Activated naive CD4-positive, alpha-beta T cell treated with anti-CD3 and anti-CD28 coated beads, Interleukin-2, amount 50 U/mL, for 24 hours (primary cell): ENCODE measurements around the gene ACOT4.
A peak's percentile ranks its signal among the peaks of the same experiment; 100 is the strongest.
"Not testable (repeated sequence)": the region's sequence is repeated elsewhere in the genome, so short reads cannot be mapped to it uniquely, and the experiment has no call there.

Experiments
- H3K27ac Mint-ChIP-seq: one replicate; pipeline ENCODE4 v1.8.0; 2021; ENCODE audit warnings: mild to moderate bottlenecking, mixed read lengths
- H3K27me3 Mint-ChIP-seq: one replicate; pipeline ENCODE4 v1.8.0; 2021; ENCODE audit warnings: mixed read lengths
- H3K36me3 Mint-ChIP-seq: one replicate; pipeline ENCODE4 v1.8.0; 2021; ENCODE audit warnings: mixed read lengths
- H3K4me1 Mint-ChIP-seq: one replicate; pipeline ENCODE4 v1.8.0; 2021; ENCODE audit warnings: mixed read lengths
- H3K4me3 Mint-ChIP-seq: one replicate; pipeline ENCODE4 v1.8.0; 2021; ENCODE audit warnings: mild to moderate bottlenecking, mixed read lengths
- H3K9me3 Mint-ChIP-seq: one replicate; pipeline ENCODE4 v1.8.0; 2021; ENCODE audit warnings: mixed read lengths

Gene ACOT4

GRCh38 chr14:73610687-73611086, 19.0 kb downstream of the ACOT4 start:
- H3K27me3 Mint-ChIP-seq = no peaks in the 10 kb centered on the region
- no peaks in the 10 kb centered on the region for H3K36me3 Mint-ChIP-seq
- no peaks in the 10 kb centered on the region for H3K9me3 Mint-ChIP-seq
- H3K4me3 Mint-ChIP-seq = no peak overlapping the region
- no peak overlapping the region for H3K27ac Mint-ChIP-seq
- peaks cover 4% of the 10 kb centered on the region for H3K4me1 Mint-ChIP-seq

- no peaks in the 10 kb centered on the region for H3K9me3 Mint-ChIP-seq
- no peaks in the 10 kb centered on the region for H3K27me3 Mint-ChIP-seq
- H3K4me3 Mint-ChIP-seq = peak within 1 kb of the TSS; percentile 88
- H3K4me1 Mint-ChIP-seq = peaks cover 4% of the 10 kb centered on the region
- H3K36me3 Mint-ChIP-seq = no peaks in the 10 kb centered on the region
- H3K27ac Mint-ChIP-seq = peak within 1 kb of the TSS; percentile 65
Observed at GRCh38 chr14:73612339-73613045, 20.8 kb downstream of the ACOT4 start, which contains the start of gene ACOT6. ACOT6 (plus strand) TSS chr14:73612517; CDS start chr14:73612572, 55 bp downstream.

GRCh38 chr14:73613046-73613383, 21.3 kb downstream of the ACOT4 start:
- Mint-ChIP-seq H3K4me1 (peaks cover 4% of the 10 kb centered on the region), H3K27me3 (no peaks in the 10 kb centered on the region), H3K36me3 (no peaks in the 10 kb centered on the region), H3K27ac (peak overlapping the region; percentile 43), H3K9me3 (no peaks in the 10 kb centered on the region), H3K4me3 (peak overlapping the region; percentile 88)

GRCh38 chr14:73613419-73613963, 21.8 kb downstream of the ACOT4 start:
- no peaks in the 10 kb centered on the region for H3K9me3 Mint-ChIP-seq
- peaks cover 4% of the 10 kb centered on the region for H3K4me1 Mint-ChIP-seq
- H3K27me3 Mint-ChIP-seq = no peaks in the 10 kb centered on the region
- peak overlapping the region; percentile 88 for H3K4me3 Mint-ChIP-seq
- no peaks in the 10 kb centered on the region for H3K36me3 Mint-ChIP-seq
- no peak overlapping the region for H3K27ac Mint-ChIP-seq

GRCh38 chr14:73616831-73617230, 25.2 kb downstream of the ACOT4 start:
- Mint-ChIP-seq H3K27ac (no peak overlapping the region), H3K4me1 (peaks cover 4% of the 10 kb centered on the region), H3K9me3 (no peaks in the 10 kb centered on the region), H3K27me3 (no peaks in the 10 kb centered on the region), H3K36me3 (no peaks in the 10 kb centered on the region), H3K4me3 (no peak overlapping the region)

GRCh38 chr14:73619524-73619923, 27.9 kb downstream of the ACOT4 start:
- H3K4me3 Mint-ChIP-seq = no peak overlapping the region
- no peaks in the 10 kb centered on the region for H3K9me3 Mint-ChIP-seq
- H3K36me3 Mint-ChIP-seq = no peaks in the 10 kb centered on the region
- peaks cover 1% of the 10 kb centered on the region for H3K27me3 Mint-ChIP-seq
- no peak overlapping the region for H3K27ac Mint-ChIP-seq
- no peaks in the 10 kb centered on the region for H3K4me1 Mint-ChIP-seq

- H3K4me3 Mint-ChIP-seq = no peak overlapping the region
- peaks cover 1% of the 10 kb centered on the region for H3K27me3 Mint-ChIP-seq
- no peaks in the 10 kb centered on the region for H3K9me3 Mint-ChIP-seq
- no peaks in the 10 kb centered on the region for H3K36me3 Mint-ChIP-seq
- no peaks in the 10 kb centered on the region for H3K4me1 Mint-ChIP-seq
- H3K27ac Mint-ChIP-seq = no peak overlapping the region
Observed at GRCh38 chr14:73620268-73620667, 28.6 kb downstream of the ACOT4 start.

- Mint-ChIP-seq H3K36me3 (no peaks in the 10 kb centered on the region), H3K9me3 (no peaks in the 10 kb centered on the region), H3K27ac (no peak overlapping the region), H3K4me1 (no peaks in the 10 kb centered on the region), H3K27me3 (peaks cover 1% of the 10 kb centered on the region), H3K4me3 (no peak overlapping the region)
Observed at GRCh38 chr14:73623504-73624054, 31.9 kb downstream of the ACOT4 start.

GRCh38 chr14:73625706-73626105, 34.0 kb downstream of the ACOT4 start:
- H3K36me3 Mint-ChIP-seq = no peaks in the 10 kb centered on the region
- H3K9me3 Mint-ChIP-seq = no peaks in the 10 kb centered on the region
- H3K4me3 Mint-ChIP-seq = no peak overlapping the region
- H3K27ac Mint-ChIP-seq = no peak overlapping the region
- no peaks in the 10 kb centered on the region for H3K4me1 Mint-ChIP-seq
- peaks cover 1% of the 10 kb centered on the region for H3K27me3 Mint-ChIP-seq

- Mint-ChIP-seq H3K4me1 (no peaks in the 10 kb centered on the region), H3K36me3 (no peaks in the 10 kb centered on the region), H3K4me3 (no peak overlapping the region), H3K27ac (no peak overlapping the region), H3K9me3 (no peaks in the 10 kb centered on the region), H3K27me3 (no peaks in the 10 kb centered on the region)
Observed at GRCh38 chr14:73627151-73627558, 35.5 kb downstream of the ACOT4 start.

GRCh38 chr14:73630009-73630780, 38.5 kb downstream of the ACOT4 start:
- Mint-ChIP-seq H3K9me3 (no peaks in the 10 kb centered on the region), H3K36me3 (no peaks in the 10 kb centered on the region), H3K27me3 (peaks cover 3% of the 10 kb centered on the region), H3K4me1 (peaks cover 5% of the 10 kb centered on the region), H3K27ac (no peak overlapping the region), H3K4me3 (no peak overlapping the region)

GRCh38 chr14:73633116-73634010, 41.7 kb downstream of the ACOT4 start:
- peaks cover 5% of the 10 kb centered on the region for H3K4me1 Mint-ChIP-seq

GRCh38 chr14:73634011-73634833, 42.5 kb downstream of the ACOT4 start:
- H3K27me3 Mint-ChIP-seq = peaks cover 3% of the 10 kb centered on the region
- H3K9me3 Mint-ChIP-seq = no peaks in the 10 kb centered on the region
- peaks cover 8% of the 10 kb centered on the region for H3K4me1 Mint-ChIP-seq
- H3K4me3 Mint-ChIP-seq = peak overlapping the region; percentile 79
- H3K27ac Mint-ChIP-seq = peak overlapping the region; percentile 51
- H3K36me3 Mint-ChIP-seq = no peaks in the 10 kb centered on the region

More at GRCh38 chr14:73633116-73634010, 41.7 kb downstream of the ACOT4 start:
- Mint-ChIP-seq H3K4me3 (peak overlapping the region; percentile 79), H3K9me3 (no peaks in the 10 kb centered on the region), H3K27ac (peak overlapping the region; percentile 51), H3K36me3 (no peaks in the 10 kb centered on the region), H3K27me3 (peaks cover 3% of the 10 kb centered on the region)

- not testable (repeated sequence) for H3K9me3 Mint-ChIP-seq, H3K27me3 Mint-ChIP-seq, H3K4me3 Mint-ChIP-seq, H3K4me1 Mint-ChIP-seq, H3K27ac Mint-ChIP-seq, H3K36me3 Mint-ChIP-seq
Observed at GRCh38 chr14:73636355-73636754, 44.7 kb downstream of the ACOT4 start.
